Measurements from ENCODE around the gene ARL6IP1. TPM values are rescaled to one million over a fixed set of nuclear protein-coding genes. Genes with fewer than 3 reads are reported as not detected.

Gene ARL6IP1
- total RNA-seq, 1 experiment from 2014 or later, result 172 TPM

DNA sequence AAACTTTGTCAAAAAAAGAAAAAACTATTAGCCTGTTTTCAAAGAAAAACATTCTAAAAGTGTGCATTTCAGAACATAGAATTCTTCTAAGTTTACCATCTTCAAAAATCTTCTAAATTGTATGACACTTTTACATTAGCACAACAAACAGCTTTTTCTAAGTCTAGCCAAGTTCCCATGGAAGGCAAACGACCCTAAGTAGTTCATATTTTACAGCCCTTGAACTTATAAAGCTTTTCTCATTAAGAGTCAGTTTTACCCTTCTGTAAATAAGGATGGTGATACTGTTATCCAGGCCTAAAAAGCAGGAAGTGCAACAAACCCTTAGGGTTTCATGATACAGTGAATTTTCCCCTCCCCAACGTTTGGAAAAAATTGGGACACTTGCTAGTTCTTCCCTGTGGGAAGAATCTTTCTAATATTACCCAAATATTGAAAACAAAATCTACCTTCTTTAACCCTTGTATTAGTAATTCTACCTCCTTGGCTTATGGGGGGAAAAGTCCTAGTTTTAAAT is 4.0 kb upstream of the ARL6IP1 start (continued):
- no peak for TF ChIP-seq JAZF1 (CRISPR knock-in tag; IDR thresholded peaks at IDR 0.05)
- TF ChIP-seq, protein P1, sequence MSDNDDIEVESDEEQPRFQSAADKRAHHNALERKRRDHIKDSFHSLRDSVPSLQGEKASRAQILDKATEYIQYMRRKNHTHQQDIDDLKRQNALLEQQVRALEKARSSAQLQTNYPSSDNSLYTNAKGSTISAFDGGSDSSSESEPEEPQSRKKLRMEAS (CRISPR knock-in tag; IDR thresholded peaks at IDR 0.05), result no peak
- TF ChIP-seq, protein P2, sequence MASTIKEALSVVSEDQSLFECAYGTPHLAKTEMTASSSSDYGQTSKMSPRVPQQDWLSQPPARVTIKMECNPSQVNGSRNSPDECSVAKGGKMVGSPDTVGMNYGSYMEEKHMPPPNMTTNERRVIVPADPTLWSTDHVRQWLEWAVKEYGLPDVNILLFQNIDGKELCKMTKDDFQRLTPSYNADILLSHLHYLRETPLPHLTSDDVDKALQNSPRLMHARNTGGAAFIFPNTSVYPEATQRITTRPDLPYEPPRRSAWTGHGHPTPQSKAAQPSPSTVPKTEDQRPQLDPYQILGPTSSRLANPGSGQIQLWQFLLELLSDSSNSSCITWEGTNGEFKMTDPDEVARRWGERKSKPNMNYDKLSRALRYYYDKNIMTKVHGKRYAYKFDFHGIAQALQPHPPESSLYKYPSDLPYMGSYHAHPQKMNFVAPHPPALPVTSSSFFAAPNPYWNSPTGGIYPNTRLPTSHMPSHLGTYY (CRISPR knock-in tag; IDR thresholded peaks at IDR 0.05), result no peak

DNA sequence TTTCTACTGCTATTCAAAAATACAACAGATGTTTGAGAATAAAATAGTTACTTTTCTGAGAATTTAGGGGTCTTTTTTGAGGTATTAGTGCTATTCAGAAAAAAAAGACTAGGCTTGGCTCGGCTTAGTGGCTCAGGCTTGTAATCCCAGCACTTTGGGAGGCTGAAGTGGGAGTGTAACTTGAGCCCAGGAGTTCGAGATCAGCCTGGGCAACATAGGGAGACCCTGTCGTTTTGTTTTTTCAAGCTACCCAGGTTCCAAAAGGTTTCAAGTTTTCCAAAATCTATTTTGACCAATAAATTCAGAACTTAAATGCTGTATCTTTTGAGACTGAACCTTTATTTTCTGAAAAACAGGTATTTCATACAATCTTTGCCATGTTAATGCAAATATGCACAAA is 3.2 kb upstream of the ARL6IP1 start:
- POLR2A ChIA-PET, result interaction anchor here (1.6 kb wide), 1 partner anchor 14 kb away, joined by 5 read pairs; the partner anchor contains the start of gene RPS15A
- Mint-ChIP-seq H3K4me1 (peaks cover 53% of the 10 kb centered on the region), H3K9me3 (peaks cover 4% of the 10 kb centered on the region; the same call in 1 of the 2 replicates), H3K27me3 (ENCODE audit: low read depth) (no peaks in the 10 kb centered on the region), H3K4me3 (peak overlapping the region; percentile 31; the same call in 1 of the 2 replicates), H3K36me3 (peaks cover 25% of the 10 kb centered on the region), H3K27ac (peak overlapping the region; percentile 85; the same call in 1 of the 2 replicates)
- CTCF ChIA-PET, result no interaction called here
- peak; percentile 96 for TF ChIP-seq ZNF121 (CRISPR knock-in tag; IDR thresholded peaks at IDR 0.05)
- TF ChIP-seq, protein P3, sequence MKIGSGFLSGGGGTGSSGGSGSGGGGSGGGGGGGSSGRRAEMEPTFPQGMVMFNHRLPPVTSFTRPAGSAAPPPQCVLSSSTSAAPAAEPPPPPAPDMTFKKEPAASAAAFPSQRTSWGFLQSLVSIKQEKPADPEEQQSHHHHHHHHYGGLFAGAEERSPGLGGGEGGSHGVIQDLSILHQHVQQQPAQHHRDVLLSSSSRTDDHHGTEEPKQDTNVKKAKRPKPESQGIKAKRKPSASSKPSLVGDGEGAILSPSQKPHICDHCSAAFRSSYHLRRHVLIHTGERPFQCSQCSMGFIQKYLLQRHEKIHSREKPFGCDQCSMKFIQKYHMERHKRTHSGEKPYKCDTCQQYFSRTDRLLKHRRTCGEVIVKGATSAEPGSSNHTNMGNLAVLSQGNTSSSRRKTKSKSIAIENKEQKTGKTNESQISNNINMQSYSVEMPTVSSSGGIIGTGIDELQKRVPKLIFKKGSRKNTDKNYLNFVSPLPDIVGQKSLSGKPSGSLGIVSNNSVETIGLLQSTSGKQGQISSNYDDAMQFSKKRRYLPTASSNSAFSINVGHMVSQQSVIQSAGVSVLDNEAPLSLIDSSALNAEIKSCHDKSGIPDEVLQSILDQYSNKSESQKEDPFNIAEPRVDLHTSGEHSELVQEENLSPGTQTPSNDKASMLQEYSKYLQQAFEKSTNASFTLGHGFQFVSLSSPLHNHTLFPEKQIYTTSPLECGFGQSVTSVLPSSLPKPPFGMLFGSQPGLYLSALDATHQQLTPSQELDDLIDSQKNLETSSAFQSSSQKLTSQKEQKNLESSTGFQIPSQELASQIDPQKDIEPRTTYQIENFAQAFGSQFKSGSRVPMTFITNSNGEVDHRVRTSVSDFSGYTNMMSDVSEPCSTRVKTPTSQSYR (CRISPR knock-in tag; IDR thresholded peaks at IDR 0.05), result no peak
- DNase-seq (ENCODE audit: low spot score) (no peak), ATAC-seq (no peak)

DNA sequence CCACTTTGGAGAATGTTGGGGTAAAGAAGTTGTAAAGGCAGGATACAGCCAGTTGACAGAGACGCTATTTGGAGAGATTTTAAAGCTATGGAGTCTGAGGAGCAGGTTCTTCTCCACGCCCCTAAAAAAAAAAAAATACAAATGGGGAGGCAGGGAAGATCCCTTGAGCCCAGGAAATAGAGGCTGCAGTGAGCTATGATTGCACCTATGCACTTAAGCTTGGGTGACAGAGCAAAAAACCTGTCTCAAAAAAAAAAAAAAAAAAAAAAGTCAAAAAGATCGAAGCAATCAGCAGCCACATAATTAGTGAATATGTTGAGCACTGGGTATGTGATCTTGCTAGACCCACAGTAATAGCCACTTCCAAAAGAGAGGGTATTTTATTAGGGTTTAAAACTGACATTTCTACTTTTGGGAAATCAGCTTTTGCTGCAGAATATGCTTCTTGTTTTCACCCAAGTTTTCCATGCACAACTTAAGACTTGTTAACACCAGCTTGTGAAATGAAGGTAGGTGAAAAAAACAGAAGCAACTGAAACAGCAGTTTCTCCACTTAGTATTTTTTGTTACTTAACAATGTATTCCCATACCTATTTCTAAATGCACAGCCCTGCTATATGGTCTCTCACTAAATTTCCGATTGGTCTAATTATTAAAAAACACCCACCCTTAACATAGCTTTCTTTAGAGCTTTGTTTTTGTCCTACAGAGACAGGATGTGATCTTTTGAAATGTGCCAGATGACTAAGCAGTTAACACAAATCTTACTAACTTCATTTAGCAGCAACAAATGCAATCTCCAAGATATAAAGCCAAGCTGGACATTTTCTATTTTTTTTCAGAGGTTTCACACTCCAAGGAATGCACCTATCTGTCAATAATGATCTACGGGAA is 2.5 kb upstream of the ARL6IP1 start:
- peaks cover 4% of the 10 kb centered on the region; the same call in 1 of the 2 replicates for H3K9me3 Mint-ChIP-seq
- ChIA-PET CTCF (no interaction called here), POLR2A (interaction anchor here (0.6 to 5.2 kb wide), 4 partner anchors 10 to 17 kb away, joined by 3 to 60 read pairs (median 4); partner anchors contain the start of gene RPS15A)
- peaks cover 20% of the 10 kb centered on the region for H3K36me3 Mint-ChIP-seq
- ATAC-seq (no peak), DNase-seq (ENCODE audit: low spot score) (no peak)
- no peaks in the 10 kb centered on the region for H3K27me3 Mint-ChIP-seq (ENCODE audit: low read depth)
- no peak for TF ChIP-seq RORB (CRISPR knock-in tag; IDR thresholded peaks at IDR 0.05)
- TF ChIP-seq MXD4 (CRISPR knock-in tag; IDR thresholded peaks at IDR 0.05; ENCODE audit: borderline replicate concordance), result no peak
- TF ChIP-seq, protein P1 (CRISPR knock-in tag; IDR thresholded peaks at IDR 0.05), result no peak
- TF ChIP-seq, protein P4, sequence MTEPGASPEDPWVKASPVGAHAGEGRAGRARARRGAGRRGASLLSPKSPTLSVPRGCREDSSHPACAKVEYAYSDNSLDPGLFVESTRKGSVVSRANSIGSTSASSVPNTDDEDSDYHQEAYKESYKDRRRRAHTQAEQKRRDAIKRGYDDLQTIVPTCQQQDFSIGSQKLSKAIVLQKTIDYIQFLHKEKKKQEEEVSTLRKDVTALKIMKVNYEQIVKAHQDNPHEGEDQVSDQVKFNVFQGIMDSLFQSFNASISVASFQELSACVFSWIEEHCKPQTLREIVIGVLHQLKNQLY (CRISPR knock-in tag; IDR thresholded peaks at IDR 0.05), result no peak
- TF ChIP-seq CREB1 (CRISPR knock-in tag; IDR thresholded peaks at IDR 0.05), result no peak
- TF ChIP-seq, protein P5, sequence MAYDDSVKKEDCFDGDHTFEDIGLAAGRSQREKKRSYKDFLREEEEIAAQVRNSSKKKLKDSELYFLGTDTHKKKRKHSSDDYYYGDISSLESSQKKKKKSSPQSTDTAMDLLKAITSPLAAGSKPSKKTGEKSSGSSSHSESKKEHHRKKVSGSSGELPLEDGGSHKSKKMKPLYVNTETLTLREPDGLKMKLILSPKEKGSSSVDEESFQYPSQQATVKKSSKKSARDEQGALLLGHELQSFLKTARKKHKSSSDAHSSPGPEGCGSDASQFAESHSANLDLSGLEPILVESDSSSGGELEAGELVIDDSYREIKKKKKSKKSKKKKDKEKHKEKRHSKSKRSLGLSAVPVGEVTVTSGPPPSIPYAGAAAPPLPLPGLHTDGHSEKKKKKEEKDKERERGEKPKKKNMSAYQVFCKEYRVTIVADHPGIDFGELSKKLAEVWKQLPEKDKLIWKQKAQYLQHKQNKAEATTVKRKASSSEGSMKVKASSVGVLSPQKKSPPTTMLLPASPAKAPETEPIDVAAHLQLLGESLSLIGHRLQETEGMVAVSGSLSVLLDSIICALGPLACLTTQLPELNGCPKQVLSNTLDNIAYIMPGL (CRISPR knock-in tag; IDR thresholded peaks at IDR 0.05), result no peak
- TF ChIP-seq ZNF263 (CRISPR knock-in tag; IDR thresholded peaks at IDR 0.05; ENCODE audit: low read depth), result no peak
- TF ChIP-seq, protein P6, sequence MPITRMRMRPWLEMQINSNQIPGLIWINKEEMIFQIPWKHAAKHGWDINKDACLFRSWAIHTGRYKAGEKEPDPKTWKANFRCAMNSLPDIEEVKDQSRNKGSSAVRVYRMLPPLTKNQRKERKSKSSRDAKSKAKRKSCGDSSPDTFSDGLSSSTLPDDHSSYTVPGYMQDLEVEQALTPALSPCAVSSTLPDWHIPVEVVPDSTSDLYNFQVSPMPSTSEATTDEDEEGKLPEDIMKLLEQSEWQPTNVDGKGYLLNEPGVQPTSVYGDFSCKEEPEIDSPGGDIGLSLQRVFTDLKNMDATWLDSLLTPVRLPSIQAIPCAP (CRISPR knock-in tag; IDR thresholded peaks at IDR 0.05), result no peak
- TF ChIP-seq, protein P7, sequence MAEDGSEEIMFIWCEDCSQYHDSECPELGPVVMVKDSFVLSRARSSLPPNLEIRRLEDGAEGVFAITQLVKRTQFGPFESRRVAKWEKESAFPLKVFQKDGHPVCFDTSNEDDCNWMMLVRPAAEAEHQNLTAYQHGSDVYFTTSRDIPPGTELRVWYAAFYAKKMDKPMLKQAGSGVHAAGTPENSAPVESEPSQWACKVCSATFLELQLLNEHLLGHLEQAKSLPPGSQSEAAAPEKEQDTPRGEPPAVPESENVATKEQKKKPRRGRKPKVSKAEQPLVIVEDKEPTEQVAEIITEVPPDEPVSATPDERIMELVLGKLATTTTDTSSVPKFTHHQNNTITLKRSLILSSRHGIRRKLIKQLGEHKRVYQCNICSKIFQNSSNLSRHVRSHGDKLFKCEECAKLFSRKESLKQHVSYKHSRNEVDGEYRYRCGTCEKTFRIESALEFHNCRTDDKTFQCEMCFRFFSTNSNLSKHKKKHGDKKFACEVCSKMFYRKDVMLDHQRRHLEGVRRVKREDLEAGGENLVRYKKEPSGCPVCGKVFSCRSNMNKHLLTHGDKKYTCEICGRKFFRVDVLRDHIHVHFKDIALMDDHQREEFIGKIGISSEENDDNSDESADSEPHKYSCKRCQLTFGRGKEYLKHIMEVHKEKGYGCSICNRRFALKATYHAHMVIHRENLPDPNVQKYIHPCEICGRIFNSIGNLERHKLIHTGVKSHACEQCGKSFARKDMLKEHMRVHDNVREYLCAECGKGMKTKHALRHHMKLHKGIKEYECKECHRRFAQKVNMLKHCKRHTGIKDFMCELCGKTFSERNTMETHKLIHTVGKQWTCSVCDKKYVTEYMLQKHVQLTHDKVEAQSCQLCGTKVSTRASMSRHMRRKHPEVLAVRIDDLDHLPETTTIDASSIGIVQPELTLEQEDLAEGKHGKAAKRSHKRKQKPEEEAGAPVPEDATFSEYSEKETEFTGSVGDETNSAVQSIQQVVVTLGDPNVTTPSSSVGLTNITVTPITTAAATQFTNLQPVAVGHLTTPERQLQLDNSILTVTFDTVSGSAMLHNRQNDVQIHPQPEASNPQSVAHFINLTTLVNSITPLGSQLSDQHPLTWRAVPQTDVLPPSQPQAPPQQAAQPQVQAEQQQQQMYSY (CRISPR knock-in tag; IDR thresholded peaks at IDR 0.05), result no peak
- TF ChIP-seq GTF2I (CRISPR knock-in tag; conservative IDR thresholded peaks at IDR 0.05), result no peak
- no peak for TF ChIP-seq OVOL2 (CRISPR knock-in tag; IDR thresholded peaks at IDR 0.05; ENCODE audit: borderline replicate concordance)
- TF ChIP-seq, protein P8, sequence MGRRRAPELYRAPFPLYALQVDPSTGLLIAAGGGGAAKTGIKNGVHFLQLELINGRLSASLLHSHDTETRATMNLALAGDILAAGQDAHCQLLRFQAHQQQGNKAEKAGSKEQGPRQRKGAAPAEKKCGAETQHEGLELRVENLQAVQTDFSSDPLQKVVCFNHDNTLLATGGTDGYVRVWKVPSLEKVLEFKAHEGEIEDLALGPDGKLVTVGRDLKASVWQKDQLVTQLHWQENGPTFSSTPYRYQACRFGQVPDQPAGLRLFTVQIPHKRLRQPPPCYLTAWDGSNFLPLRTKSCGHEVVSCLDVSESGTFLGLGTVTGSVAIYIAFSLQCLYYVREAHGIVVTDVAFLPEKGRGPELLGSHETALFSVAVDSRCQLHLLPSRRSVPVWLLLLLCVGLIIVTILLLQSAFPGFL (CRISPR knock-in tag; IDR thresholded peaks at IDR 0.05; ENCODE audit: borderline replicate concordance), result no peak
- H3K4me1 Mint-ChIP-seq, result peaks cover 57% of the 10 kb centered on the region
- H3K27ac Mint-ChIP-seq, result peak overlapping the region; percentile 85
- peak overlapping the region; percentile 31 for H3K4me3 Mint-ChIP-seq
